Measurements from ENCODE around the gene PRRT2.

Gene PRRT2

GRCh38 chr16:29811896-29812665 lies at the start of gene PRRT2:
TSS of gene PRRT2 (plus strand) at chr16:29812193. CDS start at chr16:29813055, 862 bp downstream.
- peak; percentile 54 for DNase-seq (ENCODE audit: low read depth, low spot score)
- H3K4me3 ChIP-seq (ENCODE audit: low read depth, low read length) = peak within 1 kb of the TSS; percentile 61
- TF ChIP-seq CTCF (IDR thresholded peaks at IDR 0.05; ENCODE audit: low read depth, low read length) = no peak
- in situ Hi-C loops (cut with HindIII; ENCODE audit: low sequenced_read_pairs) = no loop called here

GRCh38 chr16:29763326-29763725 lies 48.7 kb upstream of the PRRT2 start:
- no peak for TF ChIP-seq CTCF (IDR thresholded peaks at IDR 0.05; ENCODE audit: low read depth, low read length)
- in situ Hi-C loops (cut with HindIII; ENCODE audit: low sequenced_read_pairs) = no loop called here
- no peak for DNase-seq (ENCODE audit: low read depth, low spot score)

GRCh38 chr16:29765167-29766032 lies 46.6 kb upstream of the PRRT2 start:
- no peak for DNase-seq (ENCODE audit: low read depth, low spot score)
- H3K4me3 ChIP-seq (ENCODE audit: low read depth, low read length) = no peak overlapping the region
- in situ Hi-C loops (cut with HindIII; ENCODE audit: low sequenced_read_pairs) = no loop called here
- no peak for TF ChIP-seq CTCF (IDR thresholded peaks at IDR 0.05; ENCODE audit: low read depth, low read length)

More at GRCh38 chr16:29763326-29763725, 48.7 kb upstream of the PRRT2 start:
- H3K4me3 ChIP-seq (ENCODE audit: low read depth, low read length) = no peak overlapping the region

- no peak for DNase-seq (ENCODE audit: low read depth, low spot score)
- no peak for TF ChIP-seq CTCF (IDR thresholded peaks at IDR 0.05; ENCODE audit: low read depth, low read length)
- in situ Hi-C loops (cut with HindIII; ENCODE audit: low sequenced_read_pairs) = no loop called here
- no peak overlapping the region for H3K4me3 ChIP-seq (ENCODE audit: low read depth, low read length)
These were observed 45.4 kb upstream of the PRRT2 start for GRCh38 chr16:29766571-29766970.

- in situ Hi-C loops (cut with HindIII; ENCODE audit: low sequenced_read_pairs) = no loop called here
- no peak overlapping the region for H3K4me3 ChIP-seq (ENCODE audit: low read depth, low read length)
- DNase-seq (ENCODE audit: low read depth, low spot score) = no peak
- no peak for TF ChIP-seq CTCF (IDR thresholded peaks at IDR 0.05; ENCODE audit: low read depth, low read length)
These were observed 44.9 kb upstream of the PRRT2 start for GRCh38 chr16:29767062-29767461.

GRCh38 chr16:29769507-29769906 lies 42.5 kb upstream of the PRRT2 start:
- H3K4me3 ChIP-seq (ENCODE audit: low read depth, low read length) = no peak overlapping the region
- in situ Hi-C loops (cut with HindIII; ENCODE audit: low sequenced_read_pairs) = no loop called here
- no peak for DNase-seq (ENCODE audit: low read depth, low spot score)
- TF ChIP-seq CTCF (IDR thresholded peaks at IDR 0.05; ENCODE audit: low read depth, low read length) = no peak

Data from astrocyte of the spinal cord (primary cell).